K562 (cell line): ENCODE data around the gene FN1. TPM values are rescaled to one million over a fixed set of nuclear protein-coding genes. Genes with fewer than 3 reads are reported as not detected.

ENCODE experiments used
- ATAC-seq: fragments of 200-7000 bp; cut with Tn5 transposase; 3 replicates; pipeline ENCODE4 v1.9.1; 2020; ENCODE audit warnings: moderate library complexity
- BruUV-seq: library from RNA; stranded (reverse); fragments of 400-500 nt; replicated peaks from 2 replicates; lab custom pipeline; 2021; lab: Mats Ljungman, UMichigan
- CTCF ChIA-PET: fragments of 300-600 bp; formaldehyde crosslinking; extraction: SDS; loops from one replicate; lab custom pipeline; 2021; ENCODE audit warnings: low intra/inter-chr PET ratio; lab: Yijun Ruan, JAX
- POLR2A ChIA-PET: fragments of 300-600, 350-650 bp; sonication (Branson Sonifier 250); formaldehyde crosslinking; extraction: SDS; loops from one replicate; lab custom pipeline; 2021; ENCODE audit warnings: antibody characterized with exemption, inconsistent platforms; lab: Yijun Ruan, JAX
- DNase-seq, 4 experiments: peaks; one replicate each; pipeline versions ENCODE4 v3.0.0 to v3.0.0-alpha.2; 2011 to 2018; ENCODE audit warnings: low spot score in 3 of 4, mixed read lengths in 3 of 4; ENCODE audit errors: extremely low read depth in 1 of 4
- FAIRE-seq: peaks from 2 replicates; lab custom pipeline; 2011; peaks lifted over from hg19 to GRCh38; lab: Jason Lieb, UNC
- H2AFZ ChIP-seq: 2 replicates; pipeline ENCODE4 v1.6.0; 2011; ENCODE audit warnings: low read depth, low read length, control low read depth, inconsistent platforms
- H3K27ac ChIP-seq: fragments of 200-600 bp; 3 replicates; pipeline ENCODE4 v1.8.0; 2011; ENCODE audit warnings: low read depth, mild to moderate bottlenecking, control low read depth, inconsistent platforms, low read length, moderate library complexity, mixed read lengths; ENCODE audit errors: extremely low read depth
- H3K27me3 ChIP-seq, 2 experiments: fragments of 300-600 bp in 1 of 2; 2 replicates in 1 of 2; 3 replicates in 1 of 2; pipeline versions ENCODE4 v1.6.0 to v1.8.0; 2011; ENCODE audit warnings: inconsistent platforms in 2 of 2, low read length in 2 of 2, mild to moderate bottlenecking in 1 of 2, mixed read lengths in 1 of 2, moderate library complexity in 1 of 2; ENCODE audit not compliant: control insufficient read depth in 2 of 2, insufficient read depth in 2 of 2
- H3K36me3 ChIP-seq: fragments of 300-600 bp; 3 replicates; pipeline ENCODE4 v1.8.0; 2011; ENCODE audit warnings: mild to moderate bottlenecking, low read length, inconsistent platforms; ENCODE audit not compliant: control insufficient read depth, insufficient read depth
- H3K4me1 ChIP-seq, 2 experiments: fragments of 200-600 bp in 1 of 2; replicated peaks in 1 of 2; 2 replicates in 1 of 2; 3 replicates in 1 of 2; pipeline versions ENCODE4 v1.5.1 to v1.8.0; 2011; ENCODE audit warnings: inconsistent platforms in 2 of 2, low read length in 2 of 2, mild to moderate bottlenecking in 1 of 2, mixed read lengths in 1 of 2, moderate library complexity in 1 of 2; ENCODE audit not compliant: control insufficient read depth in 2 of 2, insufficient read depth in 2 of 2
- H3K4me2 ChIP-seq: 2 replicates; pipeline ENCODE4 v1.6.1; 2011; ENCODE audit warnings: low read length, control low read depth, inconsistent platforms, mixed read lengths; ENCODE audit not compliant: insufficient read depth
- H3K4me3 ChIP-seq: fragments of 200-600 bp; sonication (generic), shearing (Covaris generic); 2 replicates; pipeline ENCODE4 v1.5.1; 2016; ENCODE audit warnings: control low read depth, inconsistent platforms
- H3K79me2 ChIP-seq: fragments of 200-600 bp; 3 replicates; pipeline ENCODE4 v1.8.0; 2011; ENCODE audit warnings: low read length, inconsistent platforms; ENCODE audit not compliant: control insufficient read depth, insufficient read depth
- H3K9ac ChIP-seq, 2 experiments: 2 replicates each; pipeline versions ENCODE4 v1.6.0 to v1.6.1; 2011; ENCODE audit warnings: low read depth in 2 of 2, low read length in 2 of 2, control low read depth in 1 of 2, inconsistent platforms in 1 of 2, mild to moderate bottlenecking in 1 of 2, mixed read lengths in 1 of 2; ENCODE audit not compliant: insufficient read depth in 1 of 2
- H3K9me1 ChIP-seq: one replicate; pipeline ENCODE4 v1.6.0; 2011; ENCODE audit warnings: inconsistent platforms, mild to moderate bottlenecking, low read length, moderate library complexity; ENCODE audit not compliant: control insufficient read depth, insufficient read depth
- H3K9me3 ChIP-seq: replicated peaks from 2 replicates; pipeline ENCODE4 v1.5.1; 2011; ENCODE audit warnings: low read depth, low read length, inconsistent platforms; ENCODE audit not compliant: control insufficient read depth, insufficient read depth
- H4K20me1 ChIP-seq: replicated peaks from 2 replicates; pipeline ENCODE4 v1.6.1; 2011; ENCODE audit warnings: low read length, inconsistent platforms, mixed read lengths; ENCODE audit not compliant: control insufficient read depth, insufficient read depth
- CBX5 ChIP-seq: IDR thresholded peaks from 2 replicates; pipeline ENCODE4 v1.6.1; 2014; ENCODE audit warnings: low read depth, borderline replicate concordance
- CTBP1 ChIP-seq: fragments of 450-650 bp; IDR thresholded peaks from 2 replicates; pipeline ENCODE4 v1.6.1; 2016; ENCODE audit warnings: borderline replicate concordance
- DMBX1 ChIP-seq: fragments of 250-450 bp; sonication (Bioruptor Pico); IDR thresholded peaks from 2 replicates; pipeline ENCODE4 v1.8.0; 2022; ENCODE audit warnings: inconsistent platforms, mild to moderate bottlenecking, moderate library complexity, borderline replicate concordance
- PTTG1 ChIP-seq: fragments of 450-650 bp; IDR thresholded peaks from 2 replicates; pipeline ENCODE4 v1.6.1; 2016; ENCODE audit warnings: low read depth, mild to moderate bottlenecking, missing genetic modification characterization, missing compliant biosample characterization
- RHOXF2B ChIP-seq: fragments of 250-450 bp; sonication (Bioruptor Pico); conservative IDR thresholded peaks from 2 replicates; pipeline ENCODE4 v1.5.1; 2021
- TEAD1 ChIP-seq, 2 experiments: fragments of 450-650 bp in 1 of 2; sonication (generic) in 1 of 2; formaldehyde crosslinking; IDR thresholded peaks; 2 replicates each; pipeline versions ENCODE4 v1.4.0 to v1.8.0; 2020 to 2022; ENCODE audit warnings: mild to moderate bottlenecking in 2 of 2, missing genetic modification reagents in 1 of 2
- WGBS: fragments of 100-300 bp; shearing (Covaris generic); methylation state at CpG from one replicate; pipeline ENCODE4 v1.1.6; 2016; ENCODE audit warnings: low coverage, mixed read lengths; ENCODE audit not compliant: insufficient coverage; ENCODE audit errors: missing lambda C conversion rate; 5-methylcytosine and 5-hydroxymethylcytosine counted together
- in situ Hi-C: fragments of 300-500 bp; cut with MboI; formaldehyde crosslinking; loops from 4 replicates; pipeline ENCODE4 v1.15.0; 2018; ENCODE audit warnings: inconsistent platforms, mixed read lengths
- intact Hi-C: fragments of 100-400 bp; cut with micrococcal nuclease; formaldehyde crosslinking; loops from 2 replicates; pipeline ENCODE4 v1.14.2; 2022
- polyA plus RNA-seq, 8 experiments: library from polyadenylated mRNA; depleted of rRNA in 4 of 8; stranded (reverse) in 5 of 8; unstranded in 3 of 8; fragments of >200 nt; fragmentation: Nextera tagmentation in 2 of 8; fragmentation: Illumina TruSeq in 1 of 8; extraction: Ambion mirVana in 2 of 8; extraction: Trizol in 1 of 8; gene quantifications; 2 replicates each; pipeline versions ENCODE4 v1.2.1 to v1.2.3, GENCODE V29; 2011 to 2014; ENCODE audit warnings: inconsistent platforms in 1 of 8, missing spikeins in 1 of 8
- total RNA-seq, 7 experiments: library from RNA; depleted of rRNA in 6 of 7; stranded (reverse); fragments of >200 nt in 6 of 7; fragmentation: Illumina TruSeq in 2 of 7; extraction: Trizol in 2 of 7; gene quantifications; 2 replicates each; pipeline versions ENCODE4 v1.2.1 to v1.2.3, GENCODE V29; 2011 to 2021; ENCODE audit warnings: low replicate concordance in 1 of 7
- TF ChIP-seq, protein P1 (sequence below): fragments of 450-650 bp; IDR thresholded peaks from 2 replicates; pipeline ENCODE4 v1.6.1; 2016; ENCODE audit warnings: borderline replicate concordance
- TF ChIP-seq, protein P2 (sequence below), 2 experiments: fragments of 150-350 bp in 1 of 2; IDR thresholded peaks; 2 replicates each; pipeline ENCODE4 v1.6.1; 2012 to 2016; ENCODE audit warnings: low read depth in 2 of 2, low read length in 2 of 2, mild to moderate bottlenecking in 1 of 2, moderate library complexity in 1 of 2
- TF ChIP-seq, protein P3 (sequence below): fragments of 150-350 bp; conservative IDR thresholded peaks from 2 replicates; pipeline ENCODE4 v1.6.1; 2014; ENCODE audit warnings: low read length
- TF ChIP-seq, protein P4 (sequence below), 2 experiments: IDR thresholded peaks; 2 replicates each; pipeline ENCODE4 v1.6.1; 2011; ENCODE audit warnings: borderline replicate concordance in 1 of 2, control low read depth in 1 of 2, low read depth in 1 of 2, low read length in 1 of 2, mild to moderate bottlenecking in 1 of 2, mixed read lengths in 1 of 2, moderate library complexity in 1 of 2; ENCODE audit not compliant: insufficient read depth in 1 of 2, insufficient read length in 1 of 2, poor library complexity in 1 of 2, severe bottlenecking in 1 of 2; ENCODE audit errors: extremely low read depth in 1 of 2

Gene FN1
- total and polyA plus RNA-seq, 9 of the 15 experiments (the other 6 are each of a cell fraction or from before 2014, with no cell fraction given): 7.4 to 19.1 (median 11.2) TPM

DNA sequence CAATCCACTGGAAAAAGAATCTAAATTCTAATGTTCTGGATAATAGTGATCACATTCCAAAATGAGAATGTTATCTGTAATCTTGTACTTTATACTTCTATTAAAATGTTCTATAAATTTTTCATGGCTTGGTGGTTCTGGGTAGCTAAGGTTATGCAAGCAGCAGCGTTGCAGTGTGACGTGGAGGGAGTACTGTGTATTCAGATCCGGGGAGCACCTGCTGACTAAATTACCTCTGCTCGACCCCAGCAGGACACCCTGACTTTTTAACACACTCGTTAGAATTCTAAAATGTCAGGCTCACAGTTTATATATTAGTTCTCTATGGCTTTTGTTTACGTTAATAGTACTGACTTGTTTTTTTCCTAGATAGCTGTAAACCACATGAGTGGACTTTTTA is 111.1 kb downstream of the FN1 start:
- intact Hi-C loops (loop anchor here (5.0 kb wide), 1 partner anchor 38 kb away; no protein-coding TSS in a partner anchor), in situ Hi-C loops (no loop called here)
- FAIRE-seq: no peak
- no peak overlapping the region for H2AFZ ChIP-seq
- ChIA-PET POLR2A (interaction anchor here (1.2 kb wide), 1 partner anchor 10 kb away, joined by 3 read pairs; no protein-coding TSS in a partner anchor), CTCF (no interaction called here)
- no peak overlapping the region for H3K9ac ChIP-seq
- H3K4me2 ChIP-seq: no peak overlapping the region
- H3K79me2 ChIP-seq: peaks cover 81% of the 10 kb centered on the region
- ATAC-seq: no peak
- H3K4me1 ChIP-seq: peaks cover 0 to 4% of the 10 kb centered on the region in 2 experiments; a peak in 3 of 5 replicates
- H3K27me3 ChIP-seq: no peaks in the 10 kb centered on the region
- H3K4me3 ChIP-seq: no peak overlapping the region
- H4K20me1 ChIP-seq: no peaks in the 10 kb centered on the region
- no peaks in the 10 kb centered on the region for H3K9me1 ChIP-seq
- H3K36me3 ChIP-seq: peaks cover 85% of the 10 kb centered on the region
- no peak for DNase-seq
- WGBS: 88% methylated on average over 6 of the region's 6 CpGs
- H3K9me3 ChIP-seq: no peaks in the 10 kb centered on the region
- BruUV-seq: no TSS peak
- H3K27ac ChIP-seq: no peak overlapping the region
- TF ChIP-seq DMBX1 (CRISPR knock-in tag) (no peak), CTBP1 (no peak), RHOXF2B (CRISPR knock-in tag) (no peak), TEAD1 (CRISPR knock-in tag; IDR thresholded peaks at IDR 0.05) (no peak), PTTG1 (tag) (no peak), CBX5 (no peak)
- TF ChIP-seq, protein P1, sequence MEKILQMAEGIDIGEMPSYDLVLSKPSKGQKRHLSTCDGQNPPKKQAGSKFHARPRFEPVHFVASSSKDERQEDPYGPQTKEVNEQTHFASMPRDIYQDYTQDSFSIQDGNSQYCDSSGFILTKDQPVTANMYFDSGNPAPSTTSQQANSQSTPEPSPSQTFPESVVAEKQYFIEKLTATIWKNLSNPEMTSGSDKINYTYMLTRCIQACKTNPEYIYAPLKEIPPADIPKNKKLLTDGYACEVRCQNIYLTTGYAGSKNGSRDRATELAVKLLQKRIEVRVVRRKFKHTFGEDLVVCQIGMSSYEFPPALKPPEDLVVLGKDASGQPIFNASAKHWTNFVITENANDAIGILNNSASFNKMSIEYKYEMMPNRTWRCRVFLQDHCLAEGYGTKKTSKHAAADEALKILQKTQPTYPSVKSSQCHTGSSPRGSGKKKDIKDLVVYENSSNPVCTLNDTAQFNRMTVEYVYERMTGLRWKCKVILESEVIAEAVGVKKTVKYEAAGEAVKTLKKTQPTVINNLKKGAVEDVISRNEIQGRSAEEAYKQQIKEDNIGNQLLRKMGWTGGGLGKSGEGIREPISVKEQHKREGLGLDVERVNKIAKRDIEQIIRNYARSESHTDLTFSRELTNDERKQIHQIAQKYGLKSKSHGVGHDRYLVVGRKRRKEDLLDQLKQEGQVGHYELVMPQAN: no peak
- TF ChIP-seq, protein P2, sequence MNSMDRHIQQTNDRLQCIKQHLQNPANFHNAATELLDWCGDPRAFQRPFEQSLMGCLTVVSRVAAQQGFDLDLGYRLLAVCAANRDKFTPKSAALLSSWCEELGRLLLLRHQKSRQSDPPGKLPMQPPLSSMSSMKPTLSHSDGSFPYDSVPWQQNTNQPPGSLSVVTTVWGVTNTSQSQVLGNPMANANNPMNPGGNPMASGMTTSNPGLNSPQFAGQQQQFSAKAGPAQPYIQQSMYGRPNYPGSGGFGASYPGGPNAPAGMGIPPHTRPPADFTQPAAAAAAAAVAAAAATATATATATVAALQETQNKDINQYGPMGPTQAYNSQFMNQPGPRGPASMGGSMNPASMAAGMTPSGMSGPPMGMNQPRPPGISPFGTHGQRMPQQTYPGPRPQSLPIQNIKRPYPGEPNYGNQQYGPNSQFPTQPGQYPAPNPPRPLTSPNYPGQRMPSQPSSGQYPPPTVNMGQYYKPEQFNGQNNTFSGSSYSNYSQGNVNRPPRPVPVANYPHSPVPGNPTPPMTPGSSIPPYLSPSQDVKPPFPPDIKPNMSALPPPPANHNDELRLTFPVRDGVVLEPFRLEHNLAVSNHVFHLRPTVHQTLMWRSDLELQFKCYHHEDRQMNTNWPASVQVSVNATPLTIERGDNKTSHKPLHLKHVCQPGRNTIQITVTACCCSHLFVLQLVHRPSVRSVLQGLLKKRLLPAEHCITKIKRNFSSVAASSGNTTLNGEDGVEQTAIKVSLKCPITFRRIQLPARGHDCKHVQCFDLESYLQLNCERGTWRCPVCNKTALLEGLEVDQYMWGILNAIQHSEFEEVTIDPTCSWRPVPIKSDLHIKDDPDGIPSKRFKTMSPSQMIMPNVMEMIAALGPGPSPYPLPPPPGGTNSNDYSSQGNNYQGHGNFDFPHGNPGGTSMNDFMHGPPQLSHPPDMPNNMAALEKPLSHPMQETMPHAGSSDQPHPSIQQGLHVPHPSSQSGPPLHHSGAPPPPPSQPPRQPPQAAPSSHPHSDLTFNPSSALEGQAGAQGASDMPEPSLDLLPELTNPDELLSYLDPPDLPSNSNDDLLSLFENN (IDR thresholded peaks at IDR 0.05; ENCODE audit: low read depth in 2 of 2, low read length in 2 of 2): no peak
- TF ChIP-seq, protein P3, sequence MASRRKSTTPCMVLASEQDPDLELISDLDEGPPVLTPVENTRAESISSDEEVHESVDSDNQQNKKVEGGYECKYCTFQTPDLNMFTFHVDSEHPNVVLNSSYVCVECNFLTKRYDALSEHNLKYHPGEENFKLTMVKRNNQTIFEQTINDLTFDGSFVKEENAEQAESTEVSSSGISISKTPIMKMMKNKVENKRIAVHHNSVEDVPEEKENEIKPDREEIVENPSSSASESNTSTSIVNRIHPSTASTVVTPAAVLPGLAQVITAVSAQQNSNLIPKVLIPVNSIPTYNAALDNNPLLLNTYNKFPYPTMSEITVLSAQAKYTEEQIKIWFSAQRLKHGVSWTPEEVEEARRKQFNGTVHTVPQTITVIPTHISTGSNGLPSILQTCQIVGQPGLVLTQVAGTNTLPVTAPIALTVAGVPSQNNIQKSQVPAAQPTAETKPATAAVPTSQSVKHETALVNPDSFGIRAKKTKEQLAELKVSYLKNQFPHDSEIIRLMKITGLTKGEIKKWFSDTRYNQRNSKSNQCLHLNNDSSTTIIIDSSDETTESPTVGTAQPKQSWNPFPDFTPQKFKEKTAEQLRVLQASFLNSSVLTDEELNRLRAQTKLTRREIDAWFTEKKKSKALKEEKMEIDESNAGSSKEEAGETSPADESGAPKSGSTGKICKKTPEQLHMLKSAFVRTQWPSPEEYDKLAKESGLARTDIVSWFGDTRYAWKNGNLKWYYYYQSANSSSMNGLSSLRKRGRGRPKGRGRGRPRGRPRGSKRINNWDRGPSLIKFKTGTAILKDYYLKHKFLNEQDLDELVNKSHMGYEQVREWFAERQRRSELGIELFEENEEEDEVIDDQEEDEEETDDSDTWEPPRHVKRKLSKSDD: no peak
- TF ChIP-seq, protein P4, sequence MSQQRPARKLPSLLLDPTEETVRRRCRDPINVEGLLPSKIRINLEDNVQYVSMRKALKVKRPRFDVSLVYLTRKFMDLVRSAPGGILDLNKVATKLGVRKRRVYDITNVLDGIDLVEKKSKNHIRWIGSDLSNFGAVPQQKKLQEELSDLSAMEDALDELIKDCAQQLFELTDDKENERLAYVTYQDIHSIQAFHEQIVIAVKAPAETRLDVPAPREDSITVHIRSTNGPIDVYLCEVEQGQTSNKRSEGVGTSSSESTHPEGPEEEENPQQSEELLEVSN (IDR thresholded peaks at IDR 0.05; ENCODE audit: borderline replicate concordance in 1 of 2, extremely low read depth in 1 of 2, insufficient read depth in 1 of 2, insufficient read length in 1 of 2, low read depth in 1 of 2, low read length in 1 of 2, poor library complexity in 1 of 2, severe bottlenecking in 1 of 2): no peak
